ENCODE results near the gene RBM20. TPM values are rescaled to one million over a fixed set of nuclear protein-coding genes. Genes with fewer than 3 reads are reported as not detected.
A peak's percentile ranks its signal among the peaks of the same experiment; 100 is the strongest.

Gene RBM20
- total RNA-seq, 1 donor from 2014 or later, result 3.1 TPM

GRCh38 chr10:110872984-110873923 is 229.1 kb downstream of the RBM20 start:
- ATAC-seq, result no peak

- no peak for ATAC-seq
Measured at GRCh38 chr10:110873951-110874350, 229.8 kb downstream of the RBM20 start.

- no peak for ATAC-seq
Measured at GRCh38 chr10:110876000-110876399, 231.9 kb downstream of the RBM20 start.

- no peak for ATAC-seq
Measured at GRCh38 chr10:110876788-110877187, 232.7 kb downstream of the RBM20 start.

- peak; percentile 15 for ATAC-seq
Measured at GRCh38 chr10:110880012-110880411, 235.9 kb downstream of the RBM20 start.

GRCh38 chr10:110881247-110881646 is 237.1 kb downstream of the RBM20 start:
- no peak for ATAC-seq

- no peak for ATAC-seq
Measured at GRCh38 chr10:110881905-110882304, 237.8 kb downstream of the RBM20 start.

GRCh38 chr10:110883924-110884323 is 239.8 kb downstream of the RBM20 start:
- no peak for ATAC-seq

GRCh38 chr10:110885932-110886674 is 242.0 kb downstream of the RBM20 start:
- no peak for ATAC-seq

GRCh38 chr10:110887560-110887959 is 243.4 kb downstream of the RBM20 start:
- no peak for ATAC-seq

Other genes starting within 250 kb of the RBM20 start
- gene DUSP5, start 146.4 kb upstream of the RBM20 start, total RNA-seq, result 26.8 TPM
- gene SMC3, start 76.6 kb upstream of the RBM20 start, total RNA-seq, result 23.9 TPM
- 144 TPM for gene PDCD4, start 227.6 kb downstream of the RBM20 start, total RNA-seq

Measured in esophagus mucosa (tissue), 1 donor.